GM18861 (cell line): ENCODE data around the gene PTPRG.
A peak's percentile ranks its signal among the peaks of the same experiment; 100 is the strongest.

ENCODE experiments used
- ATAC-seq: cut with Tn5 transposase; IDR thresholded peaks from one replicate; pipeline ENCODE4 v1.9.1; 2021; ENCODE audit not compliant: unreplicated experiment

PTPRG gene

GRCh38 chr3:61855211-61855610 lies 293.8 kb downstream of the PTPRG start:
- ATAC-seq = no peak

GRCh38 chr3:61857297-61857696 lies 295.9 kb downstream of the PTPRG start:
- ATAC-seq = no peak

GRCh38 chr3:61858054-61858453 lies 296.7 kb downstream of the PTPRG start:
- peak; percentile 65 for ATAC-seq

- no peak for ATAC-seq
These were observed 300.0 kb downstream of the PTPRG start for GRCh38 chr3:61861410-61861809.

GRCh38 chr3:61862614-61863289 lies 301.4 kb downstream of the PTPRG start:
- no peak for ATAC-seq

- ATAC-seq = no peak
These were observed 302.2 kb downstream of the PTPRG start for GRCh38 chr3:61863579-61863978.

- no peak for ATAC-seq
These were observed 303.5 kb downstream of the PTPRG start for GRCh38 chr3:61864886-61865285.

- no peak for ATAC-seq
These were observed 304.2 kb downstream of the PTPRG start for GRCh38 chr3:61865466-61866152.

- no peak for ATAC-seq
These were observed 304.8 kb downstream of the PTPRG start for GRCh38 chr3:61866153-61866542.

GRCh38 chr3:61866961-61867461 lies 305.6 kb downstream of the PTPRG start:
- no peak for ATAC-seq

GRCh38 chr3:61868499-61868898 lies 307.1 kb downstream of the PTPRG start:
- ATAC-seq = no peak

- no peak for ATAC-seq
These were observed 308.0 kb downstream of the PTPRG start for GRCh38 chr3:61869371-61869770.

GRCh38 chr3:61871644-61872043 lies 310.3 kb downstream of the PTPRG start:
- ATAC-seq = no peak

GRCh38 chr3:61872077-61872706 lies 310.8 kb downstream of the PTPRG start:
- no peak for ATAC-seq

GRCh38 chr3:61875046-61875844 lies 313.9 kb downstream of the PTPRG start:
- no peak for ATAC-seq

GRCh38 chr3:61875976-61876671 lies 314.8 kb downstream of the PTPRG start:
- ATAC-seq = no peak

- no peak for ATAC-seq
These were observed 315.4 kb downstream of the PTPRG start for GRCh38 chr3:61876797-61877196.

GRCh38 chr3:61877359-61878138 lies 316.2 kb downstream of the PTPRG start:
- ATAC-seq = peak; percentile 98

GRCh38 chr3:61882253-61882652 lies 320.9 kb downstream of the PTPRG start:
- no peak for ATAC-seq

- ATAC-seq = no peak
These were observed 323.4 kb downstream of the PTPRG start for GRCh38 chr3:61884794-61885193.
